NCI-H2196 treated with DMSO at 0.1 percent for 48 hours (cell line): Measurements from ENCODE around the gene GMDS.

Source experiments
- DNase-seq: peaks from one replicate; lab custom pipeline; 2025; ENCODE audit not compliant: unreplicated experiment; lab: John Stamatoyannopoulos, UW

Gene GMDS

DNA sequence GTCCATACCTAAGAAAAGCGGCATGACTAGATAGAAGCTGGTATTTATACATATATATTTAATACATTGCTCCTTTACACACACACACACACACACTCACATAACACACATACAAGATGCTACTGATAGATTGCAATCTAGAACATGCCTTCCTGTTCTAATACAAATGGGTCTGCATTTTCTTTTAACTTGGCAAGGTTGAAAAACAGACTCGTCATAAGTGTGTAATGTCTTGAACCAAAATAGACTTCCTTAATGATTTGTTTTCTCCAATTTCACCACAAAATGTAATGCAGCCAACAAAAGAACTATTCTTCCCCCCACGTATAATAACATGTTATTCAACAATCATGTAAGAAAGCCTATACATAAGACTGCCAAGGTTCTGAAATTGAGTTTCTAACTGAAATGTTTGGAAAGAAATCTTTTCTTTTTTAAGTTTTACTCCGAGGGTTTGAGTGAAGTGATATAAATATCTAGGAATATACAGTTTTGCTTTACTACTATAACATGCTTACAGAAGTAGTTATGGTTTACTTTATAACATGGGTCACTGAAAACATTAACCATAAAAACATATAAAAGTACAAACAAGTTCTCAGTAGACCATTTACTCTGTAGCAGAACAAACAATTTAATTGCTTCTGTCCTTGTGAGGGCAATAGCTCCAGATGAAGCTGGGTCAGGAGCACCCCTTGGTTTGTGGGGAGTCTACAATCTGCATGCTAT, 428.2 kb downstream of the GMDS start:
- DNase-seq = no peak

DNA sequence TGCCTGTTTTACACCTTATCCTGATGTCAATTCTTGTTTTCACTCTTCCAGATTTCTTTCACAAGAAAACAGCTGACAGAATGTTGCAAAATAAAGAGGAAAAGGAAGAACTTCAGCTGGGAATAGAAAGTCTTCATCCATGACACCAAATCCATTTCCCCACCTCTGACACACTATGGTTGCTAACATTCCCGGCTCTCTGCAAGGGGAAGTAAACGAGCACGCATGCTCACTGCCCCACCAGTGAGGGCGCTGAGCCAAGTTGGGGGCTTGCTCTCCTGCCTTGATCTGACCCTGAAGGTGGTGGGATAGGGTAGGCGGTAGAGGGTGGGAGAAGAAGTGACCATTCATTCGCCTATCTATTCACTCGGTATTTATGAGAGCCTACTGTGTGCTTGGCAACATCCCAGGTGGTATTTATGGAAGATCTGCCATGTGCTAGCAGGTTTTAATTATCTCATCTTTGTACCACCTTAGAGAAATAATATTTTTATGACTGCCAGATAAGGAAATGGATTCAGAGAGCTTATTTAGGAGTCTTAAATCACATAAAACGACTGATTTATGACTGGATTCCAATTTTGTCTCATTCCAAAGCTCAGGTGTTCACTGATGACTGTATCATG, 429.5 kb downstream of the GMDS start:
- no peak for DNase-seq

DNA sequence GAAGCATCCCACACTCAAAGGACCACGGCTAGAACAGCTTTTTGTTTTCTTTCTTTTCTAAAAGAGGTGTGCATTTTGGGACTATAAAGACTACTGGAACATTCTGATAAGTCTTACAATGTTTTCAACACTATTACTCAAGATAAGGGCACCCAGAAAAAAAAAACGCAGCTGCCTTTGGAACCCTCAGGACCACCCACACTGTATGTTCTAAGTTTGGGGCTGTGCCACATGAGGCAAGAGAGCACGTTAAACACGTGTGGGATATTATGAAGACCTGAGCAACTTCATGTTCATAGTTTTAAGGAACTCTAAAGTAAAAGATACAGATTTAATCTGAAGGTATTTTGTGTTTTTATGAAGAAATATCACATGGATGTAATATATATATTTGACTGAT, 431.1 kb downstream of the GMDS start:
- no peak for DNase-seq

DNA sequence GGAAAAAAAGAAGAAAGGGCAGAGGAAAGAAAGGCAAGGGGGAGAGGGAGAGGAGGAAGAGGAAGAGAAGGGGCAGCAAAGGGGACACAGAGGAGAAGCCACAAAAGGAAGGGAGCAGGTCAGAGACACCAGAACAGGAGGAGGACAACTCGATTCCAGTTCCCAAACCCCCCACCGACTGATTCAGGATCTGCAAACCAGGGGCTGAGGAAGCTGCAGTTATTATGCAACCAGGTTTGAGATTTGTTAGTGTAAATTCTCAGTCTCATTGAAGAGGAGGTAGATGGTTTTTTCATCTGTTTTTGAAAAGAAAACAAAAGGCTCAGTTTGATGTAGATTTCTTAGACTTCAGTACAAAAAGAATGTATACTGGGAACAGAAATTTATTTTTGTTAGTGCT, 432.9 kb downstream of the GMDS start:
- DNase-seq = no peak

DNA sequence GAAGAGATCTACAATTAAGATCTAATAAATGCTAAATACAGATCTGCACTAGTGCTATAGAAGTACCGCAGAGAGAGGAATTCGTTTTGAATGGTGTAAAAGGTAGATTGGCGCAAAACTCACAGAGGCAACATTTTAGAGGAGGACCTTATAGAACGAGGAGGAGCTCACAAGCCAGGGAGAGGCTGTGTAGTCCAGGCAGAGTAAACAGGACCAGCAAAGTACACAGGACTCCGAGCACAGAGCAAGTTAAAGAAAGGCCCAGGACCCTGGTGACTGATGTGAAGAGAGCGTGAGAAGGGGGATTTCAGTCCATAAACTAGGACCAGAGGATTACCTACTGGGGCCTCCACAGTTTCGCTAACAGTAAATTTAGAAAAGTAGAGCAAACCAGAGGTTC, 433.4 kb downstream of the GMDS start:
- DNase-seq = no peak

DNA sequence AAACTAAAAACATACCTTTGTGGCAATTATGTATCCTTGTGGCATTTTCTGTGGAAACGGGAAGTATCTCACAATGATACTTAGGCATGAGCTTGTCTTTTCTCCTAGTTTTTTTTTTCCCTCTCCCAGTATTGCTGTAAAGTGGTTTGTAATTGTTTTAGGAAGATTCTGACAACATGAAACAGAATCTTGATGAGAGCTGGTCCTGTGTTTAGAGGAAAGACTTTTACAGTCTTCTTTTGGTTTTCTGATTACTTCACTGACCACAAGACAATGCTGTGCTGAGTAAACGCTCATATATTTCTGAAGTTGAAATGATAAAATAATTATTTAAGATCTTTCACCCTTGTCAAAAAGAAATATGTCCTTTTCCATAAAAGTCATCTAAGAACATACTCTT, 434.5 kb downstream of the GMDS start:
- no peak for DNase-seq

DNA sequence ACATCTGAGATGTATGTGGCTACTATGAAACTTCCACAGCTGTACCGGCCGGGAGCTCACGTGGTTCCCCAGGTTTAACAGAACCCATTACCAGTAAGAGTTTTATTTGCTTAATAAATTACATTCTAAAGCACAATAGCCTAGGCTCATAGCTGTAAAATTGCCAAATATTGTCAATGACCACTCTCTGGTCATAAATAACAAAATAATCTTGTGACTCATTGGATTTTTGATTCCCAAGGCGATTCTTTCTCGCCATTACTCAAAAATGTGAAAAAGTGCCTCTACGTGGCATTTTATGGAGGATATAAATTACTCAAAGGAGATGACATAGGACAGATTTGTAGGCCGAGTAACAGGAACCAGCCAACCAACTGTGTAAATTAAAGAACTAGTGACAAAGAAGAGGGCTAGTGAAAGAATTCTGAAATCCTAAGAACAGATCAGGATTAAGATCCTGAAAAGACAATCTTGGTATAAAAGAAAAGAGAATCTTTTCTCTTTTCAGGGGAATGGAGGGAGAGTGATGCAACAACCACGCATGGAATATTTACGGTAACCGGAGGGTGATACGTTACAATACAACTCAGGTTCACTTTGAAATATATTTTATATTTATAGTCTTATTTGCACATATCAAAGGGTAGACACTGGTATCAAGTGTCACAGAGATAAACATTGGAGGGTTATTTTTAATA, 436.0 kb downstream of the GMDS start:
- no peak for DNase-seq

DNA sequence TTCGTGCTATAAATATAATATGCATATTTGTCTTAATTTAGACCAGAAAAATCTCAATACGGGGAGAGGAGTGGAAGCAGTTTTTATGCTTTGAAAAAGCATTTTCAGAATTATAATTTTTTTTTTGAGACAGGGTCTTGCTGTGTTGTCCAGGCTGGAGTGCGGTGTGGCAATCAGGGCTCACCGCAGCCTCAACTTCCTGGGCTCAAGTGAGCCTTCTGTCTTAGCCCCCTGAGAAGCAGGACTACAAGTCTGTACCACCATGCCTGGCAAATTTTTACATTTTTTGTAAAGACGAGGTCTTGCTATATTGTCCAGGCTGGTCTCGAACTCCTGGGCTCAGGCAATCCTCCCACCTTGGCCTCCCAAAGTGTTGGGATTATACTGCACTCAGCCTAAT, 438.5 kb downstream of the GMDS start:
- DNase-seq = no peak

DNA sequence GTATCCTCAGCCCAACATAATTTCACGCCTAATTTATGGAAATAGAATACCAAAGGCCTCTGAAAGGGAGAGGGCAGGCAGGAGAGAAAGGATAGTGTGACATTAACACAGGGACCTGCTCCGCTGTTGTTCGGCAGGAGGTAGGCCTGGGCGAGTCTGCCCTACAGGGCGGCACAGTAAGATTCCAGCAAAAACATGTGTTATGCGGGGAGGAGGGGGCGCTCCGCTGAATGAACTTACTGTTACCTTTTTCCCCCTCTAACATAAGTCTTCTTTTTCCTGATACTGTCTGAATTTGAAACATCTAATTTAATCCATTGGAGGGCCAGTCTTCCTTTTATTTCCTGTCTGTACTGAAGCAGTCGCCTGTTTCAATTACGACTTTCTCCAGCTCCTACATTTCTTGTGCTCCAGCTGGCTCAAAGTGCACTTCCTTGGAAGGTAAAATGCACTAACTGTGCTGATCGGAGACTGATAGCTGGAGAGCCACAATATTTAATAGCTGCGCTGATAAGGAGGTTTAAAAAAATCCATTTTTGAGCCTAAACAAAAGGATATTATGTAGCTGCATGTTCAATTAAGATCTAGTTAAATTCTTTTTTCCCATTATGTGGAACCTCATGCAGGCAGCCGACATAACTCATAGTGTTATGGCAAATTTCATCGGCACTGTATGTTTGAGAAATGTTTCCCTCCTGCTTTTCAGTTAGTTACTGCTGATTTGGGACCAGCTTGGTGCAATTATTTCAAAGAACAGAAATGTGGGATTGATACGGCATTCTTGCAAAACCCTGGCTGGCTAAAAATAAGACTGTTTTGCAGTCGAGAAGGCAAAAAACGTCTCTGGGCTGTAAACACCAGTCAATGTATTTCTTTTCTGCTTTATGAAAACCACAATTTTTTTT, 442.7 kb downstream of the GMDS start:
- DNase-seq = no peak

DNA sequence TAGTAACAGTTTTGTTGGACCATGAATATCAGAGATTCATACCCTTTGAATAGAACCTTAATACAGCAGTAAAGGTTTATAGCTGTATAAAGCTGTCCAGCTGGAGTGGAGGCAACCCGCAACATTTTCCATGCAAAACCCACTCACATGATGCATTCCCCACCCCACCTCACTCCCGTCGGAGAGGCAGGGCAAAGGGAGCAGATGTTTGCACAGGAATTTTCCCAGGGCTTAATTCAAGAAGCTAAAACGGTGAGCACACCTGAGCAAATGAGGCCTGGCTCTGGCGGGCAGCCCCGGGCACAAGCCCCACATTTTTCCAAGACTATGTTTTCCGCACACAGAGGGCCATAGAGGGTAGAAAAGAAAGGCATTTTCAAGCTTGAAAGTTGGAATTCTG, 444.0 kb downstream of the GMDS start:
- DNase-seq = no peak

DNA sequence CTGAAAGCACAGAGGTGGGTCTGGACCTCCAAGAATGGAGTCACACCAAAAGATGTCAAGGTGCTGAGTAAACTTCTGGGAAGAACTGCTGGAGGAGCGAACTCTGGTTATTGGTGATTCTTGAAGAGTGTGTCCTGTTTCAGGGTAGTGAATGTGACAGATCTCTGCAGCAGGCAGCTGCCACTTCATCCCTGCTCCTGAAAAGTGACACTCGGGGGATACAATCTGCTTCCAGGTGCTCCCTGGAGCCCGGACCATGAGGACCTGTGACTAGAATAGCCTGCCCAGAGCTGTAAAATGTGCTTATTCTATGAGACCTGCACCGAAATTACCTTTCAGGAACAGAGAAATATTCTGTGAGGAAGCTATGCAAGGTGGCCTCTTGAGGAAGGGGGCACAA, 444.6 kb downstream of the GMDS start:
- no peak for DNase-seq

DNA sequence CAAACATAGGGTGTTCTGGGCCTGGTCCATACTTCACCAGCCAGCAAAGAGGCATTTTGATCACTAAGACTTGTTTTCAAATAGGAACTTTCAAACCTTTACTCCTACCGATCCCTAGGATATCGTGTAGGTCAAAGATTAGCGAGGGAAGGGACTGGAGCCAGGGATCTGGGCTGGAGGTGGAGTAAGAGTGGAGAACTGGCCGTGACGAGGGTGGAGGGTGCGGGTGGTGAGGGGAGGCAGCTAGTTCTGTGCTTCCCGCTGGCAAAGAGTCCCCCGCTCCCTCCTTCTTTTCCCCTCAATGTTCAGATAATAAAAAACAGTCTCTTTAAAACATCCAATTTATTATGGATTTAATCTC, 446.5 kb downstream of the GMDS start:
- no peak for DNase-seq

DNA sequence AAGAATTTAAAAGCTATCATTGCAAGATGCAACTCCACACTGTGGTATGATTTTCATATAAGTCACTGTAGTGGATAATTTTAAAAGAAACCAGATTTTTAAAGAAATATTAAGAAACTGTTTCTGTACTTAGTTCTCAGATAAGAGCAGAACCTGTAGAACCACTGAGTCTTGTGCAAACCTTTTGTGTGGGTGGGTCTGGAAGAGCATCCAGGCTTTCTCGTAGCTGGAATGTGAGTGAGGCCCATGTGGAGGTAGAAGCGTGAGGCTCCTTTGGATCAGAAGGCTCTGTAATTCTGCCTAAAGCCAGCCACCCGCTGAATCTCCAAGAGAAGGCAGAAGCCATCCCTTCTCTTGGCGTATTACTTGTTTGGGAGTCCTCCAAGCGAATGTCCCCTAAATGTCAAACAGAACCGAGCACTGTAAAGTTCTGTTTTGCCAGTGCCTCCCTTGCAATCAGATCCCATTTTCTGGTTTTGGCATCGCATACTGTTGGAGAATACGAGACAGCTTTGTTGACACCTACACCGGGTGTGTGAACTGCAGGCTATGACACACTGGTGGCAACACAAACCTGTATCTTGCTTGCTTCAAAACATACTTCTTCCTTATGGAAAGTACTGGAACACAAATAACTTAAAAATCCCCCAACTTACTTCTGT, 447.0 kb downstream of the GMDS start:
- DNase-seq = no peak

DNA sequence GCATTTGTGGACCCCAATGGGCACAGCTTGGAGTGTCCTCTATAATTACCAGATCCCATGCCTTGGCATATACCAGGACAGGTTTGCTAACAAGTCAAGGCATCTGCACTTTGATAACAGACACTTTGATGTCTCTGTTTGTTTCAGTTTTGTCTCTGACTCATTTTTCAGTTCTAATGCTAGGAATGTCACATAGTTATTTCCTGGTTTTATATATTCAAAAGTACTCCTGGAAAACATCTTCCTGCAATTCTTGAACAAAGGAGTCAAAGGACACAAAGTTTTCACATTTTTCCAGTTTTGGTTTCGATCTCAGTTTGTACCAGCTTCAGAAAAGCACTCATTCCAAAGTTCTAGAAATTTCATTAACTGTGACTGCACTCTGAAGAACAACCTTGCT, 447.6 kb downstream of the GMDS start:
- no peak for DNase-seq

DNA sequence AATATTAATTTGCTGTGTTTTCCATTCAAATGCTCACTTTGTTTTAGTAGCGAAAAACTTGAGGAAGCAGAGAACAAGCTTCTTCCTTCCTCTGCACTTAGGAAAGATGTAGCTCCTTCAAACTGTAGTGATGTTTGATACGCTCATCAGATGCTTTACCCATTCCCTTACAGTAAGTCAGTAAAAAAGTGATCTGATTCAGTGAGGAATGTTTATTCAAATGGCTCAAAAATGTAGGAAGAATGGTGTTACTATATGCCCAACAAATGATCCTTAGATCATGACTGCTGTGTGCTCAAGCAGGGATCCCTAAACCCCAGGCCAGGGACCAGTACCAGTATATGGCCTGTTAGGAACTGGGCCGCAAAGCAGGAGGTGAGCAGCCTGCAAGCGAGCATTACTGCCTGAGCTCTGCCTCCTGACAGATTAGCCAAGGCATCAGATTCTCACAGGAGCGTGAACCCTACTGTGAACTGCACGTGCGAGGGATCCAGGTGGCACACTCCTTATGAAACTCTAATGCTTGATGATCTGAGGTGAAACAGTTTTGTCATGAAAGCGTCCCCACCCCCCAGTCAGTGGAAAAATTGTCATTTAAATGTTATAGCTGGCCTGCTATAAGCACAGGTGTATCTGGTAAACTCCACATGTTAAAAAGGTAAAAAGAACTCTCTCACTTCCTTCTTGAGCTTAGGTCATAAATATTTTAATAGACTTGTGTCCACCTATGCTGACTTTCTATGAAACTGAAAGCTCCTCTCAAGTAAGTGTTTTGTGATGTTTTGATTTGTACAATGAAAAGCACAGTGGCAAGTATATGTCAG, 448.5 kb downstream of the GMDS start:
- DNase-seq = no peak

DNA sequence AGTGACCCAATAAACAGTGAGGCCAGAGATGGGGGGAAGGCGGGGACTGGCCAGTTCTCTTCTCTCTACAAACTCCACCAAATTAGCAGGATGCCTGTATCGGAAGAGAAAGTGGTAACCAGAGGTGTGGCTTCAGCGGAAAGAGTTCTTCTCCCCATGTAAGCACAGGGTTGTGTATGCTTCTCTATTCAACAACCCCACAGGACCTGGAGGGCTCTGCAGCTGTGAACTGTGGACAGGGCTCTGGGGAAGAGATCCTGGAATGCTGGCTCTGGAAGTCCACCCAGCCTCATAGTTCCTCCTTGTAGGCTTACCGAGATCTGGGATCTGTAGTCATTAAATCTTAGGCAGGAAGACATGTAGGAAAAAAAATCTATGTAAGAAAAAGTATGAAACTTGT, 449.5 kb downstream of the GMDS start:
- DNase-seq = no peak

DNA sequence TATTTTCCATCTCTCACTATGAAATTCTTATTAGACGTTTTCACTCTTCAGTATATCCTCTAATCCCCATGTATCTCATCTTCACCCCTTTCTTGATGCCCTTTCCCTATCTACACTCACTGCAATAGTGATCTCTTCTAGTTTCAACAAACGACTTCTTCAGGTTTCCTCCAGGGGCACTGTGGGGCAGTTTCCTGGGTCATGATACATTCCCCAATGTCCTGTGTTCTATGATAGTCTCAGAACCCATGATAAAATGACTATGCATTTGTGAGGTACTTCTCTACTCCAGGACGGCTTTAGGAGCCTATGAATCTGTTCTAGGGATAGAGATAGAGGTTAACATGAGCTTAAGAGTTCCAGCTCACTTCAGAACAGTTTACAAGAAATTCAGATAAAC, 452.4 kb downstream of the GMDS start:
- no peak for DNase-seq

DNA sequence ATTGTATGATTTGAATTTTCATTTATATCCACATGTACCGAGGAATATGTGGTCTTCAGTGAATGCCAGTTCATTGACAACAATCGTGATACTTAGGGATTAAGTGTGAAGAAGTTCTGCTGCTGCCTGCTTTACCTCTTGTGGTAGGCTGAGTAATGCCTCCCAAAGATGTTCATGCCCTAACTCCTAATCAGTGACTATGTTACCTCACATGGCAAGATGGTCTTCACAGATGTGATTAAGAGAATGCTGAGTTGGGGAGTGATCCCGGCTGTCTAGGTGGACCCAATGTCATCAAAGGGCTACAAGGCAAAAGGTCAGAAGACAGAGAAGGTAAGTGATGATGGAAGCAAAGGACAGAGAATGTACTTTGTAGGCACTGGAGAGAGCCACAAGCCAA, 454.7 kb downstream of the GMDS start:
- DNase-seq = no peak

DNA sequence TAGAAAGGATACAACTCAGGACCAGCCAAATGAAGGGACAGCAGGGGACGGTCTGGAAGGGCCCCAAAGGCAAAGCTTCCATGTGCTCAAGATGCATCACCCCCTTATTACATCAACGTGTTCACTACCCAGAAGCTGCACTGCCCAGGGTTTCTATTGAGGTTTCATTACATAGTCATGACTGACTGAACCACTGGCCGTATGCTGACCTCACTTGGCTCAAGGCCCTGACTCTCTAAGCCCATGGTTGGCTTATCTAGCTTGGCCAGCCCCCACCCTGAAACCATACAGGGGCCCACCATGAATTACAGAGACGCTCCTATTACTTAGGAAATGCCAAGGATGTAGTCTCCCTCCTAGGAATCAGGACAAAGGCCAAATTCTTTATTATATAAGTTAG, 456.3 kb downstream of the GMDS start:
- no peak for DNase-seq

DNA sequence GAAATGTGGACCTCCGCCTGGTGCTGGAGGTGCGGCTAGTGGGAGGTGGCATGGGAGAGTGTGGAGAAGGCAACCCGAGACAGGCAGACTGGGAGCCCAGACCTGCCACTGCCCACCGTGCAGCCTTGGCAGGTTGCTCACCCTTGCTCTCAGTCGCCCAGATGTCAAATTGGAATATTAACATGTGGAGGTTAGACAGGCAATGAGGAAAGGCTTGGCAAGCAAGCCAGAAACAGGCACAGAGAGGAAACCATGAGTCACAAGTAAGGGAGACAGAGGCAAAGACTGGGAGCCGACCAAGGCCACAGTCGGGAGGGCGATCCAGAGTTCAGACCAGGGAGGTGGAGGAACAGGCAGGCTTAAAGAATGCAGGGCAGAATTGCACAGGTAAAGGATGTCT, 457.5 kb downstream of the GMDS start:
- DNase-seq = no peak
